ENCODE measurements around the gene MPRIP.
"Not testable (repeated sequence)": the region's sequence is repeated elsewhere in the genome, so short reads cannot be mapped to it uniquely, and the experiment has no call there.

DNA sequence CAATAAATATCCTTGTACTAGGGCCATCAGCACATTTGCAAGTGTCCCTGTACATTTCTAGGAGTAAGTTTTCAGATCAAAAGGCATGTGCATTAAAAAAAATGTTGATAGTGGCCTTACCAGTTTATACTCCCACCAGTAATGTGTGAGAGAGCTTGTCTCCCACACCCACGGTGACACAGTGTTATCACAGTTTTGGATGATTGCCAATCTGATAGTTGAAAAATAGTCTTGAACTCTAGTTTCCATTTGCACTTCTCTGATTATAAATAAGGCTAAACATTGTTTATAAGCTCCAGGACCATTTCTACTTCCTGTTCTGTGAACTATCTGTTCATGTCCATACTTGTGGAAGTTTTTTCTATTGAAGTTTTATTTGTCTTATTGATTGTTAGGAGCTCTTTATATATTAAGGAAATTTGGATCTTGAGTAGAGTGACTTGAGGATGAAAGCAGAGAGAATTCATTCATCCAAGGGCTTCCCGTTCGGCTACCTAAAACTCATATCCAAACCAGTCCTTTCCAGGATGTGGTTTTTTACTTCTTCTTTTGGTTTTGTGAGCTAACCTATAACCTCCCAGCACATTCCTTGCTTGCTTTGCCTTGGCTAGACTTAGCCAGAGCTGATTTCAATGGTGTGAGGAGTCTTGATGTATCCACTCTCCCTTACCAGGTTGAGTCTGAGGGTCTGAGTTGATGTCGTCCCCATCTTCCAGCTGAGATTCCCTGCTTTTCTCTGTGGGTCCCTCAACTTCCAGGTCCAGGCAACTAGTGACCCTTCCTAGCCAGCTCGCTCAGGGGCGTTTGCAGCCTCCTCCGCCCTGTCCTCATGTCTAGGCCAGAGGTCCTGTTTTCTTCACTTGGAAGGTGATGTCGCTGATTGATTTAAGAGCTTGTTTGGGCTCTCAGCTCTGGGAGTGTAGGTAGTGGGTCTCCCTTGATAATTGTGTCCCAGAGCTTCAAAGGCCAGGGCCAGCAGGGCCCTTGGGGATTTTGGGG is 25.8 kb upstream of the MPRIP start:
- TF ChIP-seq, protein P1, sequence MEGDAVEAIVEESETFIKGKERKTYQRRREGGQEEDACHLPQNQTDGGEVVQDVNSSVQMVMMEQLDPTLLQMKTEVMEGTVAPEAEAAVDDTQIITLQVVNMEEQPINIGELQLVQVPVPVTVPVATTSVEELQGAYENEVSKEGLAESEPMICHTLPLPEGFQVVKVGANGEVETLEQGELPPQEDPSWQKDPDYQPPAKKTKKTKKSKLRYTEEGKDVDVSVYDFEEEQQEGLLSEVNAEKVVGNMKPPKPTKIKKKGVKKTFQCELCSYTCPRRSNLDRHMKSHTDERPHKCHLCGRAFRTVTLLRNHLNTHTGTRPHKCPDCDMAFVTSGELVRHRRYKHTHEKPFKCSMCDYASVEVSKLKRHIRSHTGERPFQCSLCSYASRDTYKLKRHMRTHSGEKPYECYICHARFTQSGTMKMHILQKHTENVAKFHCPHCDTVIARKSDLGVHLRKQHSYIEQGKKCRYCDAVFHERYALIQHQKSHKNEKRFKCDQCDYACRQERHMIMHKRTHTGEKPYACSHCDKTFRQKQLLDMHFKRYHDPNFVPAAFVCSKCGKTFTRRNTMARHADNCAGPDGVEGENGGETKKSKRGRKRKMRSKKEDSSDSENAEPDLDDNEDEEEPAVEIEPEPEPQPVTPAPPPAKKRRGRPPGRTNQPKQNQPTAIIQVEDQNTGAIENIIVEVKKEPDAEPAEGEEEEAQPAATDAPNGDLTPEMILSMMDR (IDR thresholded peaks at IDR 0.05) = not testable (repeated sequence)
- not testable (repeated sequence) for TF ChIP-seq POLR2A (IDR thresholded peaks at IDR 0.05)
